H1 (cell line): ENCODE results near the gene DUSP3. TPM values are rescaled to one million over a fixed set of nuclear protein-coding genes. Genes with fewer than 3 reads are reported as not detected.

ENCODE experiments used
- CTCF ChIA-PET: fragments of 300-600 bp; sonication (Branson Sonifier 250); formaldehyde crosslinking; loops from one replicate; lab custom pipeline; 2021; ENCODE audit not compliant: partially characterized antibody; lab: Charles Lee
- POLR2A ChIA-PET: fragments of 300-600 bp; sonication (Branson Sonifier 250); formaldehyde crosslinking; loops from one replicate; lab custom pipeline; 2021; ENCODE audit warnings: inconsistent platforms; ENCODE audit not compliant: partially characterized antibody; lab: Charles Lee
- DNase-seq, 2 experiments: peaks; one replicate each; pipeline versions ENCODE4 v3.0.0 to v3.0.0-alpha.2; 2010 to 2022; ENCODE audit warnings: low spot score in 2 of 2, low read depth in 1 of 2, mixed read lengths in 1 of 2
- FAIRE-seq: peaks from 2 replicates; lab custom pipeline; 2011; peaks lifted over from hg19 to GRCh38; lab: Jason Lieb, UNC
- H2AFZ ChIP-seq: 2 replicates; pipeline ENCODE4 v1.8.1; 2012; ENCODE audit warnings: low read length, inconsistent platforms
- H2AK5ac ChIP-seq: 2 replicates; pipeline ENCODE4 v1.6.1; 2013; ENCODE audit warnings: low read depth, low read length
- H2BK120ac ChIP-seq: replicated peaks from 2 replicates; pipeline ENCODE3; 2013; ENCODE audit warnings: low read depth, low read length, inconsistent platforms
- H2BK12ac ChIP-seq: 2 replicates; pipeline ENCODE4 v1.6.1; 2013; ENCODE audit warnings: low read depth, low read length
- H2BK15ac ChIP-seq: 2 replicates; pipeline ENCODE4 v1.6.1; 2013; ENCODE audit warnings: low read length
- H2BK20ac ChIP-seq: 2 replicates; pipeline ENCODE4 v1.6.1; 2013; ENCODE audit warnings: low read length
- H2BK5ac ChIP-seq: 2 replicates; pipeline ENCODE4 v1.6.1; 2013; ENCODE audit warnings: low read depth, low read length
- H3K14ac ChIP-seq: 2 replicates; pipeline ENCODE4 v1.6.1; 2013; ENCODE audit warnings: inconsistent platforms; ENCODE audit not compliant: insufficient read length
- H3K18ac ChIP-seq: 2 replicates; pipeline ENCODE4 v1.6.1; 2013; ENCODE audit warnings: low read length; ENCODE audit errors: extremely low read depth
- H3K23ac ChIP-seq: 2 replicates; pipeline ENCODE4 v1.6.1; 2013; ENCODE audit warnings: inconsistent platforms; ENCODE audit not compliant: insufficient read length
- H3K23me2 ChIP-seq: 2 replicates; pipeline ENCODE4 v1.6.1; 2013; ENCODE audit warnings: low read depth, low read length
- H3K27ac ChIP-seq: 2 replicates; pipeline ENCODE4 v1.6.1; 2011; ENCODE audit warnings: low read depth, low read length, inconsistent platforms
- H3K27me3 ChIP-seq, 4 experiments: replicated peaks in 1 of 4; 1 replicate in 1 of 4; 2 replicates in 3 of 4; pipeline versions ENCODE4 v1.6.1 to v1.8.1; 2011 to 2013; ENCODE audit warnings: low read length in 3 of 4, mild to moderate bottlenecking in 3 of 4, inconsistent platforms in 2 of 4, mixed read lengths in 2 of 4, moderate library complexity in 1 of 4; ENCODE audit not compliant: control insufficient read depth in 3 of 4, insufficient read depth in 3 of 4; ENCODE audit errors: extremely low read depth in 1 of 4
- H3K36me3 ChIP-seq, 4 experiments: 2 replicates each; pipeline versions ENCODE4 v1.6.1 to v1.8.1; 2011 to 2013; ENCODE audit warnings: mild to moderate bottlenecking in 4 of 4, low read length in 3 of 4, moderate library complexity in 2 of 4, control low read depth in 1 of 4, inconsistent platforms in 1 of 4; ENCODE audit not compliant: insufficient read depth in 4 of 4, control insufficient read depth in 2 of 4
- H3K4ac ChIP-seq: replicated peaks from 2 replicates; pipeline ENCODE3; 2013; ENCODE audit warnings: low read length, low read depth, mixed read lengths, inconsistent platforms; ENCODE audit not compliant: insufficient read length
- H3K4me1 ChIP-seq, 4 experiments: replicated peaks in 1 of 4; 1 replicate in 1 of 4; 2 replicates in 3 of 4; pipeline versions ENCODE4 v1.6.1 to v1.8.1; 2011 to 2013; ENCODE audit warnings: low read length in 3 of 4, inconsistent platforms in 2 of 4, mixed read lengths in 1 of 4; ENCODE audit not compliant: insufficient read depth in 4 of 4, control insufficient read depth in 3 of 4
- H3K4me2 ChIP-seq, 2 experiments: 2 replicates each; pipeline versions ENCODE4 v1.6.1 to v1.8.1; 2011 to 2013; ENCODE audit warnings: low read depth in 2 of 2, low read length in 2 of 2, control low read depth in 1 of 2, inconsistent platforms in 1 of 2, mild to moderate bottlenecking in 1 of 2; ENCODE audit not compliant: insufficient read depth in 1 of 2
- H3K4me3 ChIP-seq, 4 experiments: fragments of 200-600, 300-600 bp in 1 of 4; sonication (generic), shearing (Covaris generic), sonication (Bioruptor Twin) in 1 of 4; 2 replicates each; pipeline versions ENCODE4 v1.5.1 to v1.8.1; 2011 to 2016; ENCODE audit warnings: low read length in 4 of 4, low read depth in 3 of 4, control low read depth in 2 of 4, inconsistent platforms in 2 of 4, mild to moderate bottlenecking in 2 of 4, mixed read lengths in 1 of 4, moderate library complexity in 1 of 4; ENCODE audit not compliant: insufficient read depth in 2 of 4; ENCODE audit errors: extremely low read depth in 1 of 4
- H3K56ac ChIP-seq: replicated peaks from 2 replicates; pipeline ENCODE3; 2013; ENCODE audit warnings: low read depth, mild to moderate bottlenecking, mixed read lengths, low read length, inconsistent platforms; ENCODE audit not compliant: insufficient read length
- H3K79me1 ChIP-seq: 2 replicates; pipeline ENCODE4 v1.6.1; 2013; ENCODE audit warnings: low read depth, low read length, control low read depth
- H3K79me2 ChIP-seq, 2 experiments: 2 replicates each; pipeline versions ENCODE4 v1.6.1 to v1.8.1; 2012 to 2013; ENCODE audit warnings: low read length in 2 of 2, mild to moderate bottlenecking in 2 of 2, inconsistent platforms in 1 of 2; ENCODE audit not compliant: insufficient read depth in 2 of 2, control insufficient read depth in 1 of 2
- H3K9ac ChIP-seq, 4 experiments: replicated peaks in 1 of 4; 1 replicate in 1 of 4; 2 replicates in 3 of 4; pipeline versions ENCODE4 v1.6.1 to v1.8.1; 2011 to 2013; ENCODE audit warnings: low read depth in 3 of 4, low read length in 3 of 4, control low read depth in 2 of 4, mild to moderate bottlenecking in 2 of 4, moderate library complexity in 2 of 4, inconsistent platforms in 1 of 4; ENCODE audit errors: extremely low read depth in 1 of 4
- H3K9me3 ChIP-seq, 2 experiments: 2 replicates each; pipeline versions ENCODE4 v1.6.1 to v1.8.1; 2012 to 2013; ENCODE audit warnings: mild to moderate bottlenecking in 2 of 2, moderate library complexity in 2 of 2, control low read depth in 1 of 2, inconsistent platforms in 1 of 2, low read depth in 1 of 2, low read length in 1 of 2, mixed read lengths in 1 of 2; ENCODE audit not compliant: insufficient read depth in 2 of 2
- H4K20me1 ChIP-seq, 2 experiments: replicated peaks in 1 of 2; 2 replicates each; pipeline versions ENCODE3 to v1.8.1; 2011 to 2013; ENCODE audit warnings: inconsistent platforms in 2 of 2, low read length in 2 of 2, mild to moderate bottlenecking in 1 of 2; ENCODE audit not compliant: insufficient read depth in 2 of 2, control insufficient read depth in 1 of 2
- H4K5ac ChIP-seq: 2 replicates; pipeline ENCODE4 v1.6.1; 2013; ENCODE audit warnings: low read length, low read depth, mixed read lengths, inconsistent platforms; ENCODE audit not compliant: insufficient read length
- H4K8ac ChIP-seq: 2 replicates; pipeline ENCODE4 v1.8.0; 2013; ENCODE audit warnings: mild to moderate bottlenecking, moderate library complexity, low read length, inconsistent platforms; ENCODE audit not compliant: insufficient read depth; ENCODE audit errors: extremely low read depth
- H4K91ac ChIP-seq: replicated peaks from 2 replicates; pipeline ENCODE3; 2013; ENCODE audit warnings: low read length, mixed read lengths, inconsistent platforms; ENCODE audit not compliant: insufficient read length
- CBX5 ChIP-seq: fragments of 300-800, 300-1000 bp; sonication (generic); IDR thresholded peaks from 2 replicates; pipeline ENCODE4 v1.7.1; 2016; ENCODE audit warnings: antibody characterized with exemption, low read length, low read depth
- E2F6 ChIP-seq: IDR thresholded peaks from 2 replicates; pipeline ENCODE4 v1.6.1; 2012; ENCODE audit warnings: inconsistent platforms
- GABPA ChIP-seq: IDR thresholded peaks from 2 replicates; pipeline ENCODE4 v1.6.1; 2011; ENCODE audit warnings: mild to moderate bottlenecking, low read length, moderate library complexity, borderline replicate concordance; ENCODE audit not compliant: insufficient read depth
- HDAC6 ChIP-seq: IDR thresholded peaks from one replicate; pipeline ENCODE4 v1.7.1; 2012; ENCODE audit warnings: low read depth, mild to moderate bottlenecking, inconsistent platforms, low read length, moderate library complexity
- KDM1A ChIP-seq: fragments of 200-600, 300-600 bp; sonication (generic); IDR thresholded peaks from 2 replicates; pipeline ENCODE4 v1.7.1; 2016; ENCODE audit warnings: mild to moderate bottlenecking, low read length, borderline replicate concordance
- NANOG ChIP-seq: IDR thresholded peaks from 2 replicates; pipeline ENCODE4 v1.6.1; 2011; ENCODE audit warnings: low read length, low read depth, mild to moderate bottlenecking, inconsistent platforms; ENCODE audit not compliant: insufficient read depth, poor library complexity, severe bottlenecking
- POLR2AphosphoS5 ChIP-seq: IDR thresholded peaks from 2 replicates; pipeline ENCODE4 v1.6.1; 2011; ENCODE audit warnings: low read depth, low read length
- RFX5 ChIP-seq: IDR thresholded peaks from 2 replicates; pipeline ENCODE4 v1.6.1; 2011; ENCODE audit warnings: low read depth, low read length, improper control_type of control experiment, borderline replicate concordance
- RNF2 ChIP-seq: fragments of 200-900, 300-1000 bp; sonication (generic); IDR thresholded peaks from 2 replicates; pipeline ENCODE4 v1.7.1; 2016; ENCODE audit warnings: borderline replicate concordance, low read depth, mild to moderate bottlenecking, antibody characterized with exemption, low read length; ENCODE audit not compliant: poor library complexity, severe bottlenecking; ENCODE audit errors: missing control alignments
- SIX5 ChIP-seq: IDR thresholded peaks from 2 replicates; pipeline ENCODE4 v1.6.1; 2011; ENCODE audit warnings: mild to moderate bottlenecking, low read depth, low read length
- USF2 ChIP-seq: IDR thresholded peaks from 2 replicates; pipeline ENCODE4 v1.6.1; 2011; ENCODE audit warnings: low read length, improper control_type of control experiment
- ZNF274 ChIP-seq: IDR thresholded peaks from 2 replicates; pipeline ENCODE4 v1.7.0; 2012; ENCODE audit warnings: low read length, borderline replicate concordance; ENCODE audit errors: extremely low read depth
- WGBS, 2 experiments: shearing (Covaris generic) in 1 of 2; methylation state at CpG; one replicate each; pipeline versions ENCODE4 v1.1.6 to v1.1.7; 2013 to 2015; ENCODE audit warnings: low lambda C conversion rate in 2 of 2, mixed read lengths in 2 of 2, inconsistent platforms in 1 of 2, low coverage in 1 of 2, missing lambda C conversion rate in 1 of 2; ENCODE audit not compliant: insufficient replicate concordance in 2 of 2, insufficient coverage in 1 of 2, insufficient read length in 1 of 2; ENCODE audit errors: extremely low coverage in 1 of 2, missing lambda C conversion rate in 1 of 2; 5-methylcytosine and 5-hydroxymethylcytosine counted together
- polyA plus RNA-seq, 7 experiments: library from polyadenylated mRNA; depleted of rRNA in 3 of 7; stranded (reverse) in 5 of 7; unstranded in 2 of 7; fragments of >200 nt in 5 of 7; fragments of 200-250 nt in 2 of 7; gene quantifications; 1 replicate in 5 of 7; 2 replicates in 1 of 7; 4 replicates in 1 of 7; pipeline versions ENCODE4 v1.2.1 to v1.2.3, GENCODE V29; 2011 to 2013; ENCODE audit warnings: missing spikeins in 2 of 7, mixed read lengths in 2 of 7
- total RNA-seq: library from RNA; stranded (reverse); fragmentation: NEBNext Ultra II Directional; extraction: Animal tissue kit (Norgen Biotek cat#: 25700); gene quantifications from 2 replicates; pipeline ENCODE4 v1.2.1, GENCODE V29; 2021

The DUSP3 gene
- total and polyA plus RNA-seq, 2 of the 8 experiments (the other 6 are each of a cell fraction or from before 2014, with no cell fraction given), result 15.1 to 21.2 TPM

- FAIRE-seq, result no peak
- no peaks in the 10 kb centered on the region for H4K20me1 ChIP-seq
- CTCF ChIA-PET, result interaction anchor here (1.1 to 2.9 kb wide), 3 partner anchors 75 to 95 kb away, joined by 3 to 13 read pairs (median 4); no protein-coding TSS in a partner anchor
- TF ChIP-seq ZNF274, result no peak
- no peak for TF ChIP-seq CBX5
- TF ChIP-seq NANOG, result no peak
- no peak for TF ChIP-seq KDM1A
- no peak for TF ChIP-seq GABPA
- no peak for TF ChIP-seq RNF2
- TF ChIP-seq SIX5, result no peak
- TF ChIP-seq E2F6, result no peak
- no peak for TF ChIP-seq POLR2AphosphoS5
- no peak for TF ChIP-seq RFX5
- no peak for TF ChIP-seq HDAC6
- TF ChIP-seq USF2, result no peak
Observed at GRCh38 chr17:43769426-43769825, 9.4 kb downstream of the DUSP3 start.

More at GRCh38 chr17:43769426-43769825, 9.4 kb downstream of the DUSP3 start:
- Histone ChIP-seq H3K79me2 (no peaks in the 10 kb centered on the region), H3K9ac (no peak overlapping the region), H4K5ac (no peak overlapping the region), H3K4me3 (no peak overlapping the region), H3K23ac (no peak overlapping the region), H3K4ac (no peak overlapping the region), H3K36me3 (peaks cover 3 to 26% (median 14%) of the 10 kb centered on the region in 4 experiments; a peak in 6 of 8 replicates), H2BK20ac (no peak overlapping the region), H4K91ac (no peak overlapping the region), H2BK120ac (no peak overlapping the region), H2AK5ac (no peak overlapping the region), H3K23me2 (no peaks in the 10 kb centered on the region), H3K18ac (no peak overlapping the region), H3K4me2 (no peak overlapping the region), H2AFZ (no peak overlapping the region), H3K79me1 (no peaks in the 10 kb centered on the region; the same call in 1 of the 2 replicates), H3K14ac (no peak overlapping the region), H3K27me3 (no peaks in the 10 kb centered on the region), H2BK5ac (no peak overlapping the region), H2BK12ac (no peak overlapping the region), H3K56ac (no peak overlapping the region), H2BK15ac (no peak overlapping the region), H3K9me3 (no peaks in the 10 kb centered on the region), H3K27ac (no peak overlapping the region), H3K4me1 (no peaks in the 10 kb centered on the region), H4K8ac (no peak overlapping the region)
- POLR2A ChIA-PET, result interaction anchor here (1.1 kb wide), 1 partner anchor 9 kb away, joined by 4 read pairs; the partner anchor contains the start of gene DUSP3
- 87% methylated on average over 16 of the region's 16 CpGs; no CpG with 5 or more reads in 1 of the 2 experiments for WGBS, 2 experiments
- DNase-seq, result no peak
